H9 (cell line): ENCODE measurements around the gene GRHL3. TPM values are rescaled to one million over a fixed set of nuclear protein-coding genes. Genes with fewer than 3 reads are reported as not detected.

Experiments
- DNase-seq: peaks from one replicate; pipeline ENCODE4 v3.0.0-alpha.2; 2017
- H2AFZ ChIP-seq: one replicate; pipeline ENCODE4 v1.6.1; 2013; ENCODE audit warnings: mild to moderate bottlenecking, low read length, control low read depth, moderate library complexity
- H2AK5ac ChIP-seq: 2 replicates; pipeline ENCODE4 v1.6.1; 2013; ENCODE audit warnings: low read length, control low read depth, mixed read lengths; ENCODE audit not compliant: insufficient read length
- H2BK120ac ChIP-seq: one replicate; pipeline ENCODE4 v1.6.1; 2013; ENCODE audit warnings: low read depth, mild to moderate bottlenecking, low read length, control low read depth, inconsistent platforms; ENCODE audit not compliant: poor library complexity, severe bottlenecking
- H2BK12ac ChIP-seq: 2 replicates; pipeline ENCODE4 v1.6.1; 2013; ENCODE audit warnings: low read length, control low read depth, mixed read lengths, low read depth; ENCODE audit not compliant: insufficient read length
- H2BK15ac ChIP-seq: 2 replicates; pipeline ENCODE4 v1.6.1; 2013; ENCODE audit warnings: low read depth, low read length, control low read depth
- H2BK20ac ChIP-seq: one replicate; pipeline ENCODE4 v1.6.1; 2013; ENCODE audit warnings: low read depth, mild to moderate bottlenecking, low read length, control low read depth, inconsistent platforms; ENCODE audit not compliant: poor library complexity, severe bottlenecking
- H2BK5ac ChIP-seq: 2 replicates; pipeline ENCODE4 v1.6.1; 2013; ENCODE audit warnings: low read length, control low read depth, mixed read lengths; ENCODE audit not compliant: insufficient read length
- H3K14ac ChIP-seq: 2 replicates; pipeline ENCODE4 v1.6.1; 2013; ENCODE audit warnings: low read length, control low read depth; ENCODE audit not compliant: insufficient read depth
- H3K18ac ChIP-seq: 2 replicates; pipeline ENCODE4 v1.6.1; 2013; ENCODE audit warnings: low read depth, mild to moderate bottlenecking, mixed read lengths, low read length, control low read depth; ENCODE audit not compliant: insufficient read length
- H3K23ac ChIP-seq: 2 replicates; pipeline ENCODE4 v1.6.1; 2013; ENCODE audit warnings: low read length, control low read depth, mixed read lengths, low read depth; ENCODE audit not compliant: insufficient read length
- H3K23me2 ChIP-seq: 2 replicates; pipeline ENCODE4 v1.6.1; 2013; ENCODE audit warnings: low read depth, mild to moderate bottlenecking, mixed read lengths, low read length, control low read depth; ENCODE audit not compliant: insufficient read length, poor library complexity, severe bottlenecking
- H3K27ac ChIP-seq: 2 replicates; pipeline ENCODE4 v1.5.1; 2013; ENCODE audit warnings: low read length, control low read depth, mixed read lengths, low read depth; ENCODE audit not compliant: insufficient read length
- H3K27me3 ChIP-seq: 2 replicates; pipeline ENCODE4 v1.6.1; 2013; ENCODE audit warnings: low read length, control low read depth, inconsistent platforms; ENCODE audit not compliant: insufficient read depth
- H3K4ac ChIP-seq: 2 replicates; pipeline ENCODE4 v1.6.1; 2013; ENCODE audit warnings: low read depth, mild to moderate bottlenecking, control low read depth, inconsistent platforms, low read length, moderate library complexity
- H3K4me1 ChIP-seq: 2 replicates; pipeline ENCODE4 v1.6.1; 2013; ENCODE audit warnings: low read length, control low read depth, inconsistent platforms; ENCODE audit not compliant: insufficient read depth
- H3K4me2 ChIP-seq: 2 replicates; pipeline ENCODE4 v1.6.1; 2013; ENCODE audit warnings: low read length, control low read depth, mixed read lengths; ENCODE audit not compliant: insufficient read length, insufficient read depth
- H3K56ac ChIP-seq: 2 replicates; pipeline ENCODE4 v1.6.1; 2013; ENCODE audit warnings: low read depth, mild to moderate bottlenecking, mixed read lengths, low read length, control low read depth; ENCODE audit not compliant: insufficient read length
- H3K79me1 ChIP-seq: 2 replicates; pipeline ENCODE4 v1.6.1; 2013; ENCODE audit warnings: low read depth, mild to moderate bottlenecking, moderate library complexity, low read length, control low read depth, inconsistent platforms; ENCODE audit not compliant: insufficient read depth, poor library complexity, severe bottlenecking
- H3K79me2 ChIP-seq: 2 replicates; pipeline ENCODE4 v1.6.1; 2013; ENCODE audit warnings: low read length, control low read depth, inconsistent platforms; ENCODE audit not compliant: insufficient read depth
- H3K9ac ChIP-seq: 2 replicates; pipeline ENCODE4 v1.6.1; 2013; ENCODE audit warnings: low read length, control low read depth, mixed read lengths; ENCODE audit not compliant: insufficient read length; ENCODE audit errors: extremely low read depth
- H3K9me3 ChIP-seq: one replicate; pipeline ENCODE4 v1.6.1; 2013; ENCODE audit warnings: low read depth, low read length, inconsistent platforms; ENCODE audit not compliant: control insufficient read depth
- H3T11ph ChIP-seq: one replicate; pipeline ENCODE4 v1.6.1; 2013; ENCODE audit warnings: mild to moderate bottlenecking, low read length, control low read depth, inconsistent platforms
- H4K20me1 ChIP-seq: one replicate; pipeline ENCODE4 v1.6.1; 2013; ENCODE audit not compliant: control insufficient read depth, insufficient read length, insufficient read depth
- H4K5ac ChIP-seq: 2 replicates; pipeline ENCODE4 v1.6.1; 2013; ENCODE audit warnings: low read depth, mild to moderate bottlenecking, mixed read lengths, low read length, control low read depth; ENCODE audit not compliant: insufficient read length
- H4K8ac ChIP-seq: replicated peaks from 2 replicates; pipeline ENCODE4 v1.6.1; 2013; ENCODE audit warnings: low read length, control low read depth, mixed read lengths, low read depth; ENCODE audit not compliant: insufficient read length
- H4K91ac ChIP-seq: 2 replicates; pipeline ENCODE4 v1.6.1; 2013; ENCODE audit warnings: low read depth, mild to moderate bottlenecking, moderate library complexity, mixed read lengths, low read length, control low read depth; ENCODE audit not compliant: insufficient read length
- H3K27ac Mint-ChIP-seq, 3 experiments: 2 replicates in 2 of 3; 3 replicates in 1 of 3; pipeline ENCODE4 v1.8.0; 2020 to 2021; ENCODE audit warnings: mixed read lengths in 3 of 3, mild to moderate bottlenecking in 1 of 3, moderate library complexity in 1 of 3
- H3K27me3 Mint-ChIP-seq: 2 replicates; pipeline ENCODE4 v1.8.0; 2021; ENCODE audit warnings: low read depth, mild to moderate bottlenecking, moderate library complexity, mixed read lengths
- H3K36me3 Mint-ChIP-seq, 3 experiments: 2 replicates in 2 of 3; 3 replicates in 1 of 3; pipeline ENCODE4 v1.8.0; 2020 to 2021; ENCODE audit warnings: low read depth in 3 of 3, mixed read lengths in 3 of 3; ENCODE audit not compliant: insufficient read depth in 1 of 3
- H3K4me1 Mint-ChIP-seq, 2 experiments: 2 replicates each; pipeline ENCODE4 v1.8.0; 2020; ENCODE audit warnings: mixed read lengths in 2 of 2
- H3K4me3 Mint-ChIP-seq, 2 experiments: 2 replicates in 1 of 2; 3 replicates in 1 of 2; pipeline ENCODE4 v1.8.0; 2020 to 2021; ENCODE audit warnings: mild to moderate bottlenecking in 2 of 2, mixed read lengths in 2 of 2, moderate library complexity in 1 of 2
- H3K9me3 Mint-ChIP-seq, 2 experiments: 2 replicates in 1 of 2; 3 replicates in 1 of 2; pipeline ENCODE4 v1.8.0; 2020; ENCODE audit warnings: mild to moderate bottlenecking in 2 of 2, mixed read lengths in 2 of 2, moderate library complexity in 1 of 2
- WGBS: extraction: QIAGEN DNeasy Blood & Tissue Kit; methylation state at CpG from one replicate; pipeline ENCODE4 v1.1.7; 2013; ENCODE audit warnings: missing lambda C conversion rate, low lambda C conversion rate, mixed read lengths; ENCODE audit not compliant: insufficient read length; ENCODE audit errors: extremely low coverage; 5-methylcytosine and 5-hydroxymethylcytosine counted together
- total RNA-seq: library from RNA; stranded (reverse); gene quantifications from 2 replicates; pipeline ENCODE4 v1.2.1, GENCODE V29; 2021
- TF ChIP-seq, protein P1 (sequence below): fragments of 200-600 bp; sonication (generic); conservative IDR thresholded peaks from 3 replicates; pipeline ENCODE4 v1.8.0; 2021; ENCODE audit warnings: antibody characterized with exemption, mild to moderate bottlenecking

Gene GRHL3
- total RNA-seq, 1 experiment from 2014 or later: 3.5 TPM

DNA sequence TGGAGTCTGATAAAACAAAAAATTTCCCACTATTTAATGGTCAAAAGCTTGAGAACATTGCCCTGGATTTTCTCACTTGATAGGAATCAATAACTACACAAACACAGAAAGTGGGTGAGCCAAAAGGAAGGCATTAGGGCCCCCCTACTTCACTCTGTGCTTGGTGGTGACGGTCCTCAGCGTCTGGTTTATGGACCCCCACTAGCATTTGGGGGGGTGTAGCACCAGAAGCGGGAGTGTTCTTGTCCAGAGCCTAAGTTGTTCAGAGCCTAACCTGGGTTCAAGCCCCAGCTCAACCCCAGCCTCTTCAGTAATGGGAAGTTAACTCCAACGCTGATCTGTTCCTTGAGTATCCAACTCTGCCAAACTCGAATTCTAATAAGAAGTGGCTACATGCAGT is 61.4 kb downstream of the GRHL3 start:
- H2BK12ac ChIP-seq: no peak overlapping the region
- no peaks in the 10 kb centered on the region for H3K79me2 ChIP-seq
- no peak overlapping the region for H2AK5ac ChIP-seq
- no peak overlapping the region for H3T11ph ChIP-seq
- Mint-ChIP-seq H3K36me3 (peaks cover 0 to 22% (median 19%) of the 10 kb centered on the region in 3 experiments; a peak in 5 of 7 replicates), H3K4me3 (no peak overlapping the region), H3K27me3 (no peaks in the 10 kb centered on the region), H3K9me3 (no peaks in the 10 kb centered on the region), H3K4me1 (peaks cover 4 to 14% of the 10 kb centered on the region in 2 experiments), H3K27ac (no peak overlapping the region)
- H3K27me3 ChIP-seq: no peaks in the 10 kb centered on the region
- H3K79me1 ChIP-seq: no peaks in the 10 kb centered on the region
- no peak overlapping the region for H3K4ac ChIP-seq
- H2BK5ac ChIP-seq: no peak overlapping the region
- no peak overlapping the region for H3K4me2 ChIP-seq
- no peak overlapping the region for H3K18ac ChIP-seq
- no peaks in the 10 kb centered on the region for H4K20me1 ChIP-seq
- H3K56ac ChIP-seq: no peak overlapping the region
- no peak overlapping the region for H2BK120ac ChIP-seq
- no peak overlapping the region for H3K9ac ChIP-seq
- peak; percentile 11 for DNase-seq
- H3K23me2 ChIP-seq: no peaks in the 10 kb centered on the region
- H4K5ac ChIP-seq: no peak overlapping the region
- no peak overlapping the region for H4K8ac ChIP-seq
- TF ChIP-seq, protein P1, sequence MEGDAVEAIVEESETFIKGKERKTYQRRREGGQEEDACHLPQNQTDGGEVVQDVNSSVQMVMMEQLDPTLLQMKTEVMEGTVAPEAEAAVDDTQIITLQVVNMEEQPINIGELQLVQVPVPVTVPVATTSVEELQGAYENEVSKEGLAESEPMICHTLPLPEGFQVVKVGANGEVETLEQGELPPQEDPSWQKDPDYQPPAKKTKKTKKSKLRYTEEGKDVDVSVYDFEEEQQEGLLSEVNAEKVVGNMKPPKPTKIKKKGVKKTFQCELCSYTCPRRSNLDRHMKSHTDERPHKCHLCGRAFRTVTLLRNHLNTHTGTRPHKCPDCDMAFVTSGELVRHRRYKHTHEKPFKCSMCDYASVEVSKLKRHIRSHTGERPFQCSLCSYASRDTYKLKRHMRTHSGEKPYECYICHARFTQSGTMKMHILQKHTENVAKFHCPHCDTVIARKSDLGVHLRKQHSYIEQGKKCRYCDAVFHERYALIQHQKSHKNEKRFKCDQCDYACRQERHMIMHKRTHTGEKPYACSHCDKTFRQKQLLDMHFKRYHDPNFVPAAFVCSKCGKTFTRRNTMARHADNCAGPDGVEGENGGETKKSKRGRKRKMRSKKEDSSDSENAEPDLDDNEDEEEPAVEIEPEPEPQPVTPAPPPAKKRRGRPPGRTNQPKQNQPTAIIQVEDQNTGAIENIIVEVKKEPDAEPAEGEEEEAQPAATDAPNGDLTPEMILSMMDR: no peak
- no peak overlapping the region for H2BK20ac ChIP-seq
- H3K4me1 ChIP-seq: no peaks in the 10 kb centered on the region
- H3K27ac ChIP-seq: no peak overlapping the region
- WGBS: no CpG with 5 or more reads among the region's 5 CpGs
- no peak overlapping the region for H2BK15ac ChIP-seq
- H2AFZ ChIP-seq: no peak overlapping the region
- no peak overlapping the region for H3K14ac ChIP-seq
- H3K9me3 ChIP-seq: no peaks in the 10 kb centered on the region
- no peak overlapping the region for H3K23ac ChIP-seq
- no peak overlapping the region for H4K91ac ChIP-seq
